ENCODE results near the gene ZNRF3. TPM values are rescaled to one million over a fixed set of nuclear protein-coding genes. Genes with fewer than 3 reads are reported as not detected.

ZNRF3 gene
- total and polyA plus RNA-seq, 2 donors (not counting 1 experiment from before 2014, with no cell fraction given), result 0.21 to 0.71 TPM

DNA sequence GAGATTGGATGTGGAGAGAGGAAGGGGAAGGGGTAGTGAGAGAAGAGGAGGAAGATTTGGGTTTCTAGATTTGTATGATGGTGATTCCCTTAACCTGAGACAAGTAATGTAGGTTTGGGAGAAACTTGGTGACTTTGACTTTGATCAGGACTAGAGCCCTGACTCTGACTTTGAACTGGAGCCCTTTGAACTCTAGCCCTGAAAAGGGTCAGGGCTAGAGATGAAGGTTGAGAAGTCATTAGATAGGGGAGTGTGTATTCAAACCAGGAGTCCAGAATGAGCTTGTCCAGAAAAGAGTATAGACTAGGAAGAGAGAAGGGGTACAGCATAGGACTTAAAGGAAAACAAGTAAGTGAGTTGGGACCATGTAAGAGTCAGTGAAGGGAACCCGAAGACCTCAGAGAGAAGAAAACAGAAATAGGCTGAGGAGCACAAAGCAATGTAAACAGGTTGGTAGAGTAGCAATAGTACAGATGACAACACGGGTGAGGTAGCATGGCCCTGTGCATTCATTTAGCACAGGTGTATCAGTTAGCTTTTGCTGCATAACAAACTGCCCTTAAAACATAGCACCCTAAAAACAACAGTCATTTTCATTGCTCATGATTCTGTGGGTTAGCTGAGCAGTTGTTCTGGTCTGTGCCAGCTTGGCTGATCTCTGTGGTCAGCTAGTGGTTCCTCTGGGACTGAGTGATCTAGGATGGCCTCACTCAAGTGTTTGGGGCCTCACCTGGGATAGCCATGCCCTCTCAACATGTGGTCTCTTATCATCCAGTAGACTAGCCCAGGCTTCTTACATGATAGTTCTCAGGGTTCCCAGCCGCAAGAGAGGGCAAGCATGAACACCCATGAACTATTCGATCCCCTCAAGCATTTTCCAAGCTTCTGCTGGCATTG, 135.2 kb downstream of the ZNRF3 start:
- H3K4me3 ChIP-seq (ENCODE audit: control extremely low read depth in 1 of 5, extremely low read depth in 1 of 5, insufficient read depth in 1 of 5, low read depth in 2 of 5, low read length in 4 of 5), result no peak overlapping the region
- no peak overlapping the region for H3K4me2 ChIP-seq (replicated peaks; ENCODE audit: low read depth, low read length, poor library complexity, severe bottlenecking)
- H3K79me2 ChIP-seq (ENCODE audit: control insufficient read depth, insufficient read depth, low read length), result no peaks in the 10 kb centered on the region
- H3K27me3 ChIP-seq (replicated peaks in 1 of 4; ENCODE audit: control extremely low read depth in 1 of 4, control insufficient read depth in 3 of 4, insufficient read depth in 4 of 4, low read length in 3 of 4), result peaks cover 0 to 14% (median 0%) of the 10 kb centered on the region in 4 experiments
- H2AFZ ChIP-seq (ENCODE audit: insufficient read depth, low read depth, low read length, poor library complexity, severe bottlenecking), result no peak overlapping the region
- Mint-ChIP-seq H3K27me3 (peaks cover 14% of the 10 kb centered on the region), H3K4me1 (peaks cover 10% of the 10 kb centered on the region), H3K4me3 (no peak overlapping the region), H3K27ac (no peak overlapping the region), H3K9me3 (ENCODE audit: insufficient read depth) (peaks cover 3% of the 10 kb centered on the region)
- TF ChIP-seq, protein P1, sequence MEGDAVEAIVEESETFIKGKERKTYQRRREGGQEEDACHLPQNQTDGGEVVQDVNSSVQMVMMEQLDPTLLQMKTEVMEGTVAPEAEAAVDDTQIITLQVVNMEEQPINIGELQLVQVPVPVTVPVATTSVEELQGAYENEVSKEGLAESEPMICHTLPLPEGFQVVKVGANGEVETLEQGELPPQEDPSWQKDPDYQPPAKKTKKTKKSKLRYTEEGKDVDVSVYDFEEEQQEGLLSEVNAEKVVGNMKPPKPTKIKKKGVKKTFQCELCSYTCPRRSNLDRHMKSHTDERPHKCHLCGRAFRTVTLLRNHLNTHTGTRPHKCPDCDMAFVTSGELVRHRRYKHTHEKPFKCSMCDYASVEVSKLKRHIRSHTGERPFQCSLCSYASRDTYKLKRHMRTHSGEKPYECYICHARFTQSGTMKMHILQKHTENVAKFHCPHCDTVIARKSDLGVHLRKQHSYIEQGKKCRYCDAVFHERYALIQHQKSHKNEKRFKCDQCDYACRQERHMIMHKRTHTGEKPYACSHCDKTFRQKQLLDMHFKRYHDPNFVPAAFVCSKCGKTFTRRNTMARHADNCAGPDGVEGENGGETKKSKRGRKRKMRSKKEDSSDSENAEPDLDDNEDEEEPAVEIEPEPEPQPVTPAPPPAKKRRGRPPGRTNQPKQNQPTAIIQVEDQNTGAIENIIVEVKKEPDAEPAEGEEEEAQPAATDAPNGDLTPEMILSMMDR (IDR thresholded peaks at IDR 0.05), result no peak
- TF ChIP-seq EZH2 (IDR thresholded peaks at IDR 0.05; ENCODE audit: borderline replicate concordance, insufficient read depth, low read depth, low read length, poor library complexity, severe bottlenecking), result no peak
- no peak for ATAC-seq (ENCODE audit: low read depth)
- WGBS (ENCODE audit: insufficient coverage), result 100% methylated on average over 1 of the region's 4 CpGs
- no peaks in the 10 kb centered on the region for H3K36me3 ChIP-seq (replicated peaks in 1 of 2; ENCODE audit: control extremely low read depth in 1 of 2, control insufficient read depth in 1 of 2, extremely low read depth in 1 of 2, insufficient read depth in 2 of 2, low read length in 1 of 2)
- H3K27ac ChIP-seq (ENCODE audit: low read length in 2 of 2), result no peak overlapping the region
- intact Hi-C loops (cut with micrococcal nuclease), result no loop called here
- POLR2A ChIA-PET, result no interaction called here
- peaks cover 4 to 7% of the 10 kb centered on the region in 2 donors for H3K4me1 ChIP-seq (ENCODE audit: control insufficient read depth in 2 of 2, insufficient read depth in 2 of 2, low read length in 2 of 2)
- no peaks in the 10 kb centered on the region for H3K9me3 ChIP-seq (ENCODE audit: control extremely low read depth in 1 of 3, control insufficient read depth in 2 of 3, insufficient read depth in 1 of 3, low read length in 2 of 3)
- H3K9ac ChIP-seq (ENCODE audit: low read length), result no peak overlapping the region
- H4K20me1 ChIP-seq (ENCODE audit: control insufficient read depth, insufficient read depth, low read length, poor library complexity, severe bottlenecking), result no peaks in the 10 kb centered on the region
- CTCF ChIA-PET, result interaction anchor here (1.2 to 1.5 kb wide), 2 partner anchors 22 to 163 kb away, joined by 3 to 8 read pairs; no protein-coding TSS in a partner anchor
- DNase-seq, result no peak
